Neural cell (in vitro differentiated cells): ENCODE results near the gene IFITM10. TPM values are rescaled to one million over a fixed set of nuclear protein-coding genes. Genes with fewer than 3 reads are reported as not detected.

Experiments used
- H2AFZ ChIP-seq: fragments of 200-600, 300-800 bp; sonication (generic), shearing (Covaris generic); 2 replicates; pipeline ENCODE4 v1.6.0; 2014; ENCODE audit warnings: low read depth, mild to moderate bottlenecking, antibody characterized with exemption, low read length, moderate library complexity
- H3F3A ChIP-seq: fragments of 200-600 bp; shearing (Covaris generic); 2 replicates; pipeline ENCODE4 v1.6.1; 2016; ENCODE audit warnings: mild to moderate bottlenecking, moderate library complexity, mixed read lengths, antibody characterized with exemption, low read length; ENCODE audit not compliant: insufficient read depth, poor library complexity, severe bottlenecking
- H3K27ac ChIP-seq: fragments of 200-600, 300-800 bp; sonication (generic), shearing (Covaris generic); 2 replicates; pipeline ENCODE4 v1.5.1; 2014; ENCODE audit warnings: mild to moderate bottlenecking, low read length, moderate library complexity
- H3K27me3 ChIP-seq: fragments of 300-800, 200-600 bp; sonication (generic), shearing (Covaris generic); 2 replicates; pipeline ENCODE4 v1.6.0; 2014; ENCODE audit warnings: mild to moderate bottlenecking, low read depth, low read length, moderate library complexity; ENCODE audit not compliant: insufficient read depth
- H3K36me3 ChIP-seq: fragments of 300-800, 200-600 bp; sonication (generic), shearing (Covaris generic); 2 replicates; pipeline ENCODE4 v1.5.1; 2014; ENCODE audit warnings: mild to moderate bottlenecking, antibody characterized with exemption, low read length, moderate library complexity; ENCODE audit not compliant: insufficient read depth
- H3K4me2 ChIP-seq: fragments of 300-800, 200-600 bp; sonication (generic), shearing (Covaris generic); 2 replicates; pipeline ENCODE4 v1.6.0; 2014; ENCODE audit warnings: mild to moderate bottlenecking, low read length
- H3K4me3 ChIP-seq: fragments of 300-800, 200-600 bp; sonication (generic), shearing (Covaris generic); 2 replicates; pipeline ENCODE4 v1.5.1; 2014; ENCODE audit warnings: mild to moderate bottlenecking, low read length, moderate library complexity
- H3K79me2 ChIP-seq: fragments of 200-600 bp; shearing (Covaris generic); replicated peaks from 2 replicates; pipeline ENCODE4 v1.6.0; 2014; ENCODE audit warnings: mild to moderate bottlenecking, low read length, moderate library complexity; ENCODE audit not compliant: insufficient read depth
- H3K9ac ChIP-seq: fragments of 300-800, 200-600 bp; sonication (generic), shearing (Covaris generic); 2 replicates; pipeline ENCODE4 v1.6.1; 2016; ENCODE audit warnings: mild to moderate bottlenecking, low read length, mixed read lengths
- H3K9me2 ChIP-seq: fragments of 200-600 bp; shearing (Covaris generic); 2 replicates; pipeline ENCODE4 v1.6.1; 2016; ENCODE audit warnings: mild to moderate bottlenecking, low read length, mixed read lengths; ENCODE audit not compliant: insufficient read depth
- H3K9me3 ChIP-seq: fragments of 200-600, 300-800 bp; sonication (generic), shearing (Covaris generic); 2 replicates; pipeline ENCODE4 v1.6.1; 2016; ENCODE audit warnings: mild to moderate bottlenecking, mixed run types, low read length, moderate library complexity, mixed read lengths
- H4K20me1 ChIP-seq: fragments of 200-600 bp; shearing (Covaris generic); 2 replicates; pipeline ENCODE4 v1.6.1; 2016; ENCODE audit warnings: mild to moderate bottlenecking, mixed run types; ENCODE audit not compliant: insufficient read depth
- EP300 ChIP-seq: fragments of 450-650 bp; conservative IDR thresholded peaks from 2 replicates; pipeline ENCODE4 v1.6.1; 2014; ENCODE audit warnings: antibody characterized with exemption, mild to moderate bottlenecking, moderate library complexity; ENCODE audit not compliant: poor library complexity, severe bottlenecking
- EZH2 ChIP-seq: fragments of 200-600, 300-800 bp; shearing (Covaris generic), sonication (generic); IDR thresholded peaks from 2 replicates; pipeline ENCODE4 v1.6.1; 2014; ENCODE audit warnings: antibody characterized with exemption, low read length, borderline replicate concordance, mild to moderate bottlenecking; ENCODE audit not compliant: insufficient read depth, poor library complexity, severe bottlenecking
- MXI1 ChIP-seq: fragments of 450-650 bp; conservative IDR thresholded peaks from 2 replicates; pipeline ENCODE4 v1.6.1; 2014; ENCODE audit warnings: antibody characterized with exemption, mild to moderate bottlenecking; ENCODE audit not compliant: poor library complexity, severe bottlenecking
- POLR2AphosphoS5 ChIP-seq: IDR thresholded peaks from 2 replicates; pipeline ENCODE4 v1.6.1; 2012
- RAD21 ChIP-seq: fragments of 450-650 bp; conservative IDR thresholded peaks from 2 replicates; pipeline ENCODE4 v1.6.1; 2014; ENCODE audit warnings: antibody characterized with exemption, mild to moderate bottlenecking, moderate library complexity
- REST ChIP-seq: IDR thresholded peaks from 2 replicates; pipeline ENCODE4 v1.6.1; 2012; ENCODE audit warnings: borderline replicate concordance
- SMC3 ChIP-seq: fragments of 450-650 bp; conservative IDR thresholded peaks from 2 replicates; pipeline ENCODE4 v1.6.1; 2014; ENCODE audit warnings: antibody characterized with exemption, mild to moderate bottlenecking, moderate library complexity; ENCODE audit not compliant: poor library complexity
- TAF1 ChIP-seq: IDR thresholded peaks from 2 replicates; pipeline ENCODE4 v1.6.1; 2012; ENCODE audit warnings: low read depth
- polyA plus RNA-seq: library from polyadenylated mRNA; depleted of rRNA; stranded (reverse); fragments of >200 nt; gene quantifications from 2 replicates; pipeline ENCODE4 v1.2.3, GENCODE V29; 2014
- TF ChIP-seq, protein P1 (sequence below): fragments of 450-650 bp; IDR thresholded peaks from 2 replicates; pipeline ENCODE4 v1.5.1; 2014; ENCODE audit warnings: antibody characterized with exemption, mild to moderate bottlenecking, moderate library complexity; ENCODE audit not compliant: poor library complexity, severe bottlenecking

Gene IFITM10
- polyA plus RNA-seq, 1 donor from 2014 or later, result 1.1 TPM

DNA sequence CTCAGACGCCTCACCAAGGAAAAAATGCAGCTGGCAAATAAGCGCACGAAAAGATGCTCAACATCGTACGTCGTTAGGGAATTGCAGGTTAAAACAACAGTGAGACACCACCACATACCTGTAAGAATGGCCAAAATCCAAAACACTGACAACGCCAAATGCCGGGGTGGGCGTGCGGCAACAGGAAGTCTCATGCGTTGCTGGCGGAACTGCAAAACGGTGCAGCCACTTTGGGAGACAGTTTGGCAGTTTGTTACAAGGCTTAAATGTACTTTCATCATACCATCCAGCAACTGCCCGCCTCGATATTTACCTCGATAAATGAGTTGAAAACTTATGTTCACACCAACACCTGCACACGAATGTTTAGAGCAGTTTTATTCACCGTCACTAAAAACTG lies 20.9 kb upstream of the IFITM10 start:
- Histone ChIP-seq H3K79me2 (no peaks in the 10 kb centered on the region), H3K27me3 (no peaks in the 10 kb centered on the region), H2AFZ (no peak overlapping the region), H3K9me2 (no peaks in the 10 kb centered on the region), H3K9ac (no peak overlapping the region), H3K4me3 (no peak overlapping the region), H4K20me1 (no peaks in the 10 kb centered on the region), H3F3A (no peaks in the 10 kb centered on the region), H3K4me2 (no peak overlapping the region), H3K36me3 (no peaks in the 10 kb centered on the region), H3K9me3 (no peaks in the 10 kb centered on the region), H3K27ac (no peak overlapping the region)
- TF ChIP-seq MXI1, result no peak
- no peak for TF ChIP-seq SMC3
- no peak for TF ChIP-seq TAF1
- TF ChIP-seq POLR2AphosphoS5, result no peak
- no peak for TF ChIP-seq EP300
- no peak for TF ChIP-seq EZH2
- TF ChIP-seq, protein P1, sequence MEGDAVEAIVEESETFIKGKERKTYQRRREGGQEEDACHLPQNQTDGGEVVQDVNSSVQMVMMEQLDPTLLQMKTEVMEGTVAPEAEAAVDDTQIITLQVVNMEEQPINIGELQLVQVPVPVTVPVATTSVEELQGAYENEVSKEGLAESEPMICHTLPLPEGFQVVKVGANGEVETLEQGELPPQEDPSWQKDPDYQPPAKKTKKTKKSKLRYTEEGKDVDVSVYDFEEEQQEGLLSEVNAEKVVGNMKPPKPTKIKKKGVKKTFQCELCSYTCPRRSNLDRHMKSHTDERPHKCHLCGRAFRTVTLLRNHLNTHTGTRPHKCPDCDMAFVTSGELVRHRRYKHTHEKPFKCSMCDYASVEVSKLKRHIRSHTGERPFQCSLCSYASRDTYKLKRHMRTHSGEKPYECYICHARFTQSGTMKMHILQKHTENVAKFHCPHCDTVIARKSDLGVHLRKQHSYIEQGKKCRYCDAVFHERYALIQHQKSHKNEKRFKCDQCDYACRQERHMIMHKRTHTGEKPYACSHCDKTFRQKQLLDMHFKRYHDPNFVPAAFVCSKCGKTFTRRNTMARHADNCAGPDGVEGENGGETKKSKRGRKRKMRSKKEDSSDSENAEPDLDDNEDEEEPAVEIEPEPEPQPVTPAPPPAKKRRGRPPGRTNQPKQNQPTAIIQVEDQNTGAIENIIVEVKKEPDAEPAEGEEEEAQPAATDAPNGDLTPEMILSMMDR, result no peak
- TF ChIP-seq RAD21, result no peak
- no peak for TF ChIP-seq REST

GRCh38 chr11:1770528-1770927 lies 20.1 kb upstream of the IFITM10 start:
- Histone ChIP-seq H3K4me3 (no peak overlapping the region), H3K9me2 (no peaks in the 10 kb centered on the region), H4K20me1 (no peaks in the 10 kb centered on the region), H3K27ac (no peak overlapping the region), H3K36me3 (no peaks in the 10 kb centered on the region), H2AFZ (no peak overlapping the region), H3K27me3 (no peaks in the 10 kb centered on the region), H3K79me2 (no peaks in the 10 kb centered on the region), H3K9me3 (no peaks in the 10 kb centered on the region), H3K9ac (no peak overlapping the region), H3K4me2 (no peak overlapping the region), H3F3A (no peaks in the 10 kb centered on the region)
- TF ChIP-seq REST, result no peak
- no peak for TF ChIP-seq RAD21
- TF ChIP-seq EZH2, result no peak
